ENCODE data around the gene PSMB2. TPM values are rescaled to one million over a fixed set of nuclear protein-coding genes. Genes with fewer than 3 reads are reported as not detected.

The PSMB2 gene
- total and polyA plus RNA-seq, 10 of the 15 experiments (the other 5 are each of a cell fraction or from before 2014, with no cell fraction given), result 71.7 to 299 (median 145) TPM

DNA sequence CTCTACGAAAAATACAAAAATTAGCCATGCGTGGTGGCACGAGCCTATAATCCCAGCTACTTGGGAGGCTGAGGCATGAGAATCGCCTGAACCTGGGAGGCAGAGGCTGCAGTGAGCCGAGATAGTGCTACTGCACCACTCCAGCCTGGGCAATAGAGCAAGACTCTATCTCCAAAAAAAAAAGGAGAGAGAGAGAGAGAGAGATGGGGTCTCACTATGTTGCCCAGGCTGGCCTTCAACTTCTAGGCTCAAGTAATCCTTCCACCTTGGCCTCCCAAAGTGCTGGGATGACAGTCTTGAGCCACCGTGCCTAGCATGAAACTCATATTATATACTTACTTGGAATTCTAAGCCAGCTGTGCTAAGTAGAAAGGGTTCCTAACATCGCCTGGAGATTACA, 29.7 kb downstream of the PSMB2 start:
- ATAC-seq (no peak), FAIRE-seq (no peak), DNase-seq (ENCODE audit: low read depth, low spot score) (no peak)
- Histone ChIP-seq H2AFZ (ENCODE audit: control insufficient read depth, low read depth, low read length) (no peak overlapping the region), H3K79me2 (ENCODE audit: control insufficient read depth, insufficient read depth, low read length) (peaks cover 1% of the 10 kb centered on the region), H3K27me3 (replicated peaks in 1 of 2; ENCODE audit: control insufficient read depth in 2 of 2, insufficient read depth in 2 of 2, low read length in 1 of 2) (no peaks in the 10 kb centered on the region), H4K20me1 (ENCODE audit: control insufficient read depth, insufficient read depth) (no peaks in the 10 kb centered on the region), H3K27ac (ENCODE audit: control insufficient read depth, insufficient read depth) (no peak overlapping the region), H3K9ac (ENCODE audit: control insufficient read depth, insufficient read depth, low read length) (no peak overlapping the region), H3K9me3 (replicated peaks; ENCODE audit: control insufficient read depth, insufficient read depth, low read length) (no peaks in the 10 kb centered on the region), H3K4me2 (ENCODE audit: control insufficient read depth, insufficient read depth) (no peak overlapping the region), H3K36me3 (ENCODE audit: control insufficient read depth in 2 of 2, insufficient read depth in 2 of 2, low read length in 1 of 2) (peaks cover 9 to 39% of the 10 kb centered on the region in 2 experiments), H3K4me3 (no peak overlapping the region), H3K4me1 (ENCODE audit: control insufficient read depth, insufficient read depth, low read length) (peaks cover 7% of the 10 kb centered on the region; the same call in 1 of the 2 replicates)
- SMC1A ChIA-PET (ENCODE audit: uncharacterized antibody, unreplicated experiment), result interaction anchor here (0.6 to 1.1 kb wide), 3 partner anchors 10 to 168 kb away, joined by 3 read pairs; no protein-coding TSS in a partner anchor
- WGBS (ENCODE audit: insufficient coverage, insufficient replicate concordance, low lambda C conversion rate, missing lambda C conversion rate), result 99% methylated on average over 7 of the region's 7 CpGs
- CTCF ChIA-PET, result interaction anchor here (0.5 to 2.1 kb wide), 4 partner anchors 11 to 244 kb away, joined by 3 to 8 read pairs (median 4); no protein-coding TSS in a partner anchor
- no peak for TF ChIP-seq NR2F1 (conservative IDR thresholded peaks at IDR 0.05)
- TF ChIP-seq, protein P1, sequence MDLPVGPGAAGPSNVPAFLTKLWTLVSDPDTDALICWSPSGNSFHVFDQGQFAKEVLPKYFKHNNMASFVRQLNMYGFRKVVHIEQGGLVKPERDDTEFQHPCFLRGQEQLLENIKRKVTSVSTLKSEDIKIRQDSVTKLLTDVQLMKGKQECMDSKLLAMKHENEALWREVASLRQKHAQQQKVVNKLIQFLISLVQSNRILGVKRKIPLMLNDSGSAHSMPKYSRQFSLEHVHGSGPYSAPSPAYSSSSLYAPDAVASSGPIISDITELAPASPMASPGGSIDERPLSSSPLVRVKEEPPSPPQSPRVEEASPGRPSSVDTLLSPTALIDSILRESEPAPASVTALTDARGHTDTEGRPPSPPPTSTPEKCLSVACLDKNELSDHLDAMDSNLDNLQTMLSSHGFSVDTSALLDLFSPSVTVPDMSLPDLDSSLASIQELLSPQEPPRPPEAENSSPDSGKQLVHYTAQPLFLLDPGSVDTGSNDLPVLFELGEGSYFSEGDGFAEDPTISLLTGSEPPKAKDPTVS (IDR thresholded peaks at IDR 0.05; ENCODE audit: low read depth, low read length), result no peak
- TF ChIP-seq ASH2L (IDR thresholded peaks at IDR 0.05; ENCODE audit: borderline replicate concordance, low read depth), result no peak
- no peak for TF ChIP-seq EP300 (IDR thresholded peaks at IDR 0.05; ENCODE audit: borderline replicate concordance in 1 of 2, control insufficient read depth in 1 of 2, low read depth in 2 of 2, low read length in 2 of 2)
- TF ChIP-seq, protein P2, sequence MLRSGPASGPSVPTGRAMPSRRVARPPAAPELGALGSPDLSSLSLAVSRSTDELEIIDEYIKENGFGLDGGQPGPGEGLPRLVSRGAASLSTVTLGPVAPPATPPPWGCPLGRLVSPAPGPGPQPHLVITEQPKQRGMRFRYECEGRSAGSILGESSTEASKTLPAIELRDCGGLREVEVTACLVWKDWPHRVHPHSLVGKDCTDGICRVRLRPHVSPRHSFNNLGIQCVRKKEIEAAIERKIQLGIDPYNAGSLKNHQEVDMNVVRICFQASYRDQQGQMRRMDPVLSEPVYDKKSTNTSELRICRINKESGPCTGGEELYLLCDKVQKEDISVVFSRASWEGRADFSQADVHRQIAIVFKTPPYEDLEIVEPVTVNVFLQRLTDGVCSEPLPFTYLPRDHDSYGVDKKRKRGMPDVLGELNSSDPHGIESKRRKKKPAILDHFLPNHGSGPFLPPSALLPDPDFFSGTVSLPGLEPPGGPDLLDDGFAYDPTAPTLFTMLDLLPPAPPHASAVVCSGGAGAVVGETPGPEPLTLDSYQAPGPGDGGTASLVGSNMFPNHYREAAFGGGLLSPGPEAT (IDR thresholded peaks at IDR 0.05; ENCODE audit: low read depth), result no peak
- TF ChIP-seq, protein P3, sequence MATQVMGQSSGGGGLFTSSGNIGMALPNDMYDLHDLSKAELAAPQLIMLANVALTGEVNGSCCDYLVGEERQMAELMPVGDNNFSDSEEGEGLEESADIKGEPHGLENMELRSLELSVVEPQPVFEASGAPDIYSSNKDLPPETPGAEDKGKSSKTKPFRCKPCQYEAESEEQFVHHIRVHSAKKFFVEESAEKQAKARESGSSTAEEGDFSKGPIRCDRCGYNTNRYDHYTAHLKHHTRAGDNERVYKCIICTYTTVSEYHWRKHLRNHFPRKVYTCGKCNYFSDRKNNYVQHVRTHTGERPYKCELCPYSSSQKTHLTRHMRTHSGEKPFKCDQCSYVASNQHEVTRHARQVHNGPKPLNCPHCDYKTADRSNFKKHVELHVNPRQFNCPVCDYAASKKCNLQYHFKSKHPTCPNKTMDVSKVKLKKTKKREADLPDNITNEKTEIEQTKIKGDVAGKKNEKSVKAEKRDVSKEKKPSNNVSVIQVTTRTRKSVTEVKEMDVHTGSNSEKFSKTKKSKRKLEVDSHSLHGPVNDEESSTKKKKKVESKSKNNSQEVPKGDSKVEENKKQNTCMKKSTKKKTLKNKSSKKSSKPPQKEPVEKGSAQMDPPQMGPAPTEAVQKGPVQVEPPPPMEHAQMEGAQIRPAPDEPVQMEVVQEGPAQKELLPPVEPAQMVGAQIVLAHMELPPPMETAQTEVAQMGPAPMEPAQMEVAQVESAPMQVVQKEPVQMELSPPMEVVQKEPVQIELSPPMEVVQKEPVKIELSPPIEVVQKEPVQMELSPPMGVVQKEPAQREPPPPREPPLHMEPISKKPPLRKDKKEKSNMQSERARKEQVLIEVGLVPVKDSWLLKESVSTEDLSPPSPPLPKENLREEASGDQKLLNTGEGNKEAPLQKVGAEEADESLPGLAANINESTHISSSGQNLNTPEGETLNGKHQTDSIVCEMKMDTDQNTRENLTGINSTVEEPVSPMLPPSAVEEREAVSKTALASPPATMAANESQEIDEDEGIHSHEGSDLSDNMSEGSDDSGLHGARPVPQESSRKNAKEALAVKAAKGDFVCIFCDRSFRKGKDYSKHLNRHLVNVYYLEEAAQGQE (IDR thresholded peaks at IDR 0.05; ENCODE audit: low read depth, low read length), result no peak
- TF ChIP-seq TBL1XR1 (IDR thresholded peaks at IDR 0.05; ENCODE audit: low read depth, low read length), result no peak
- no peak for TF ChIP-seq RAD51 (IDR thresholded peaks at IDR 0.05)
- no peak for TF ChIP-seq DPF2 (IDR thresholded peaks at IDR 0.05)
- no peak for TF ChIP-seq SUZ12 (IDR thresholded peaks at IDR 0.05; ENCODE audit: unreplicated experiment)
- TF ChIP-seq, protein P4, sequence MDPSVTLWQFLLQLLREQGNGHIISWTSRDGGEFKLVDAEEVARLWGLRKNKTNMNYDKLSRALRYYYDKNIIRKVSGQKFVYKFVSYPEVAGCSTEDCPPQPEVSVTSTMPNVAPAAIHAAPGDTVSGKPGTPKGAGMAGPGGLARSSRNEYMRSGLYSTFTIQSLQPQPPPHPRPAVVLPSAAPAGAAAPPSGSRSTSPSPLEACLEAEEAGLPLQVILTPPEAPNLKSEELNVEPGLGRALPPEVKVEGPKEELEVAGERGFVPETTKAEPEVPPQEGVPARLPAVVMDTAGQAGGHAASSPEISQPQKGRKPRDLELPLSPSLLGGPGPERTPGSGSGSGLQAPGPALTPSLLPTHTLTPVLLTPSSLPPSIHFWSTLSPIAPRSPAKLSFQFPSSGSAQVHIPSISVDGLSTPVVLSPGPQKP (IDR thresholded peaks at IDR 0.05; ENCODE audit: low read depth, low read length), result no peak
- no peak for TF ChIP-seq TCF12 (IDR thresholded peaks at IDR 0.05; ENCODE audit: low read depth, low read length)
- POLR2A ChIA-PET, result no interaction called here
- BruUV-seq (replicated peaks), result no TSS peak
- RAD21 ChIA-PET (ENCODE audit: unreplicated experiment), result no interaction called here
- intact Hi-C loops (cut with micrococcal nuclease; ENCODE audit: unreplicated experiment) (no loop called here), in situ Hi-C loops (cut with MboI) (no loop called here)
